Cerebellar nuclear complex (tissue), 1 donor: ENCODE data around the gene SALL1.

Source experiments
- DNase-seq, 2 experiments: peaks; one replicate each; lab custom pipeline; 2025; lab: John Stamatoyannopoulos, UW

The SALL1 gene

DNA sequence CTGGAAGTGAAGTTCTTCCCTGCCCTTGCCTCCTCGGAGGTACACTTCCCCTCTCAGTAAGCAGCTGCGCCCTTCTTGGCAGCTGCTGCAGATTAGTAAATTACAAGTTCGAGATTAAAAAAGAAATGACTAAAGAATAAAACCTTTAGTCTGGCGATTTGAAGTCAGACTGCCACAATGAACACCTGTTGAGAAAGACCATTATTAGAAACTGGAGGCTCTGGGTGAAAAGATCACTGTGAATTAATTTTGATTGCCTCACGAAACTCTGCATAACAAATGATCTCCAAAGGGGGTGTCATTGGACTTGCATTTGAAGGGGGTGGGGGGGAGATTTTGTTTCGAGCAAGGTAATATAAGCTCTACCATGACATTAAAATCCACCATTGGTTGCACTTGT is 39.3 kb downstream of the SALL1 start:
- no peak for DNase-seq

DNA sequence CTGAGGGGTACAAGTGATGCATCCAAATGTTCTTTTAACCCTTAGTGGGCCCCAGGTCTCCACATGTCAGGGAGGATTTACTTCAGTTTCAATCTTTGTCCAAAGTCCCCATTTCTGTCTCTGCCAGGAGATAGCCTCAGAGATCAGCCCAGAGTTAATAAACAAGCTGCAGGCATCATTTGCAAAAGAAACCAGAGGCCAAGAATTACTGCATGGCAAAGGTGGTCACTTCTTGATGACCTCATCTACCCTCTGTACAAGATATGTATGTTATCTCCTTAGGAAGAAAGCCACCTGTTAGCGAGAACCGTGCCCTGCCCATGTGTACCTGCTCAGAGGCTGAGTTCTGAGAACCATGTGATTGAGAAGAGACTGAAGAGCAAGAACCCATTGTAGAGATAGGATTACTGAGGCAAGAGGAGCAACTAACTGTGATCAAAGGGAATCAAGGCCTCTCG is 40.3 kb downstream of the SALL1 start:
- DNase-seq: no peak

DNA sequence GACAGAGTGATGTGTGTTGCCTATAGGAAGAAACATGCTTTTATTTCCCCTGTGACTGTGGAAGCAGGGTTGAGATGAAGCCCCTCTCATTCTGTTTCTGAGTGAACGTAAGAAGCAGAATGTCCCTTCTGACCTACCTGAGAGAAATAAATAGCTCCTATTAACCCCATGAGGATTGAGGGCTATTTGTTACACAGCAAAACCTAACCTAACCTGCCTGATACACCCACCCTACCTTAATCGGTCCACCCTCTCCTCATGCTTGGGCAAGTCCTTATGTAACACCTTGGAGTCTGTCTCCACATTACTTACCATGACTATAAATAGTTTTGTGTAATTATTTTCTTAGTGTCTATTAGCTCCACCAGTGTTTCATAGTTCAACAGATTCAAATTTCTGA is 41.9 kb downstream of the SALL1 start:
- DNase-seq: no peak

GRCh38 chr16:51107742-51108141 is 43.3 kb downstream of the SALL1 start:
- no peak for DNase-seq

DNA sequence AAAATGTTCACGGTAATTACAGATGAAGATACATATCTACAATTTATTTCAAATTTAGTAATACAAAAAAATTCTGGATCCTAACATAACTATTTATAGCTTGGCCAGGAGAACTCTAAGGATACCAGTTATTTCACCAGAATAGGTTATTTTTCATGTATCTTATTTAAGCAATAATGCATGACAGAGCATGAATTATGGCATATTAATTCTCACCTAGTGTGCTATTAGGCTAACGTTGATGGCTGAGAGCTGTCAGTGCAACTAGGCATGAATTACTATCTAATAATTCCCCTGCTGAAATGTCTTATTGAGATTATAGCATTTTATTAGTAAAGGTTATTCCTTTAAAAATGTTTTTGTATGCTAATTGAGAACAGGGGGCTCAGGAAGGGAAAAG is 44.5 kb downstream of the SALL1 start:
- no peak for DNase-seq

DNA sequence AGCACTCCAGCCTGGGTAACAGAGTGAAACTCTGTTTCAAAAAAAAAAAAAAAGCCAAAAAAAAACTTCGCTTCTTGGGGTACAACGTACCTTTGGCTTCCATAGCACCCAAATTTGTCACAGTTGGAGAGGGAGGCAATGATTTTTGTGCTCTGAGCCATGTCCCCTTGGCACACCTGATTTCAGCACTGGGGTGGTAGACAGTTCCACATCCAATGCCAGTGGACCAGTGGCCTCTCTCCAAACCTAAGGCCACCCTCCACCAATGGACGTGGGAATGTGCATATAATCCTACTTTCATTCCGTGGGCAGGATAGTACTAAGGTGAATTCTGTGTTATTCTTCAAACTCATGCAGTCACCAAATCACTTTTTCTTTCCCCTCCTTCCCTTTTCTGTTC is 47.5 kb downstream of the SALL1 start:
- DNase-seq: no peak

GRCh38 chr16:51097729-51098128 is 53.3 kb downstream of the SALL1 start:
- no peak for DNase-seq

GRCh38 chr16:51095890-51096626 is 55.0 kb downstream of the SALL1 start:
- DNase-seq: no peak

DNA sequence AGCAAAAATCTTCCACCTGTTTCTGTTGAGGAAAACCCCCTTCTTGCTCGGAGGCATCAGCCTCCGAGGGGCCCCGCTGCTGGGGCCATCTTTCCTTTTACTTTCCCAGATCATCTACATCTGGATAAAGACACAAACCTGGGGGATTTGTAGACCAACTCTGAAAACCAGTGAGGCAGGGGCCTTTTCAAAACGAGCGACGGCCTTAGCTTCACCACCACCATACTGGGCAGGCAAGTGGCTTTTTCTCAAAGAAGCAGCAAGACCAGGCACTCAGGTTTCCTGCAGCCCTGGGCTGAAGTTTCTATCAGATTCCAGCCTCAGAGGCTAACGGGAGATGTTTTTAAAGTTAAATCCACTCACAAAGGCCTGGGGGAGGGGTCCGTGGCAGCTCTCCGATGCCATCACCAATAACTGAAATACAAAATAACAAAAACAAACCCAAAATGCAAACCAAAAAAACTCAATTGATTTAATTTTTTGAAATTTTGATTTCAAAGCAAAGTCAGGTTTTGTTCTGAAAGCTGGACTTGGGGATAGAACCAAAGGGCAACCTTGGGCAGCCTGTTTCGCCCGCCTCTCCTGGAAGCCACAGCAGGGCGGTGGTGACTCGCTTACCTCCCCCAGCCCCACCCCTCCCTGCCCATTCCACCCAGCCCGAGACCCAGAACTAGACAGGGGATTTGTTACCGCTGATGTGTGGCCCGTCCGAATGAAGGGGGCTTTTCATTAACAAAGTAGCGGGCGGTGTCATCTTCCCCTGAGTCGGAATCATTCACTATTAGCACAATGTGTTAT is 55.8 kb downstream of the SALL1 start:
- DNase-seq: no peak

- DNase-seq: no peak
These were observed 57.3 kb downstream of the SALL1 start for GRCh38 chr16:51093726-51094280.
